OCI-LY1 (cell line): Measurements from ENCODE around the gene CD300LG.
A peak's percentile ranks its signal among the peaks of the same experiment; 100 is the strongest.

Experiments
- H2AFZ ChIP-seq: fragments of 200-600 bp; sonication (generic), shearing (Covaris generic); 2 replicates; pipeline ENCODE4 v1.6.0; 2014; ENCODE audit warnings: antibody characterized with exemption, mild to moderate bottlenecking, low read length
- H3F3A ChIP-seq: fragments of 200-600 bp; sonication (generic), shearing (Covaris generic); 2 replicates; pipeline ENCODE4 v1.6.0; 2014; ENCODE audit warnings: mild to moderate bottlenecking, antibody characterized with exemption, low read length, moderate library complexity; ENCODE audit not compliant: insufficient read depth
- H3K27ac ChIP-seq: fragments of 200-600 bp; sonication (generic); 2 replicates; pipeline ENCODE4 v1.5.1; 2014; ENCODE audit warnings: low read length, mixed run types, mild to moderate bottlenecking, low read depth; ENCODE audit not compliant: poor library complexity, severe bottlenecking
- H3K27me3 ChIP-seq: fragments of 200-600 bp; sonication (generic); 2 replicates; pipeline ENCODE4 v1.6.0; 2014; ENCODE audit warnings: antibody characterized with exemption, mild to moderate bottlenecking, low read length, moderate library complexity; ENCODE audit not compliant: insufficient read depth
- H3K36me3 ChIP-seq: fragments of 200-600 bp; sonication (generic); 2 replicates; pipeline ENCODE4 v1.6.1; 2014; ENCODE audit warnings: mild to moderate bottlenecking, antibody characterized with exemption, low read length, moderate library complexity, mixed read lengths; ENCODE audit not compliant: insufficient read depth
- H3K4me1 ChIP-seq: fragments of 200-600 bp; sonication (generic); 2 replicates; pipeline ENCODE4 v1.5.1; 2014; ENCODE audit warnings: mild to moderate bottlenecking, low read length, moderate library complexity; ENCODE audit not compliant: insufficient read depth, severe bottlenecking
- H3K4me2 ChIP-seq: fragments of 200-600 bp; sonication (generic), shearing (Covaris generic); 2 replicates; pipeline ENCODE4 v1.6.1; 2014; ENCODE audit warnings: low read length
- H3K4me3 ChIP-seq: fragments of 200-600 bp; sonication (generic); 2 replicates; pipeline ENCODE4 v1.5.1; 2014; ENCODE audit warnings: low read length, low read depth, mild to moderate bottlenecking, mixed read lengths; ENCODE audit not compliant: poor library complexity, severe bottlenecking
- H3K79me2 ChIP-seq: fragments of 200-600 bp; shearing (Covaris generic); 2 replicates; pipeline ENCODE4 v1.6.1; 2016; ENCODE audit warnings: mixed run types, low read length, mixed read lengths; ENCODE audit not compliant: insufficient read depth
- H3K9ac ChIP-seq: fragments of 200-600 bp; sonication (generic), shearing (Covaris generic); 2 replicates; pipeline ENCODE4 v1.6.1; 2014; ENCODE audit warnings: mild to moderate bottlenecking, low read length, mixed read lengths
- H3K9me2 ChIP-seq: fragments of 200-600 bp; sonication (generic), shearing (Covaris generic); 2 replicates; pipeline ENCODE4 v1.6.1; 2014; ENCODE audit warnings: low read depth, mild to moderate bottlenecking, low read length, mixed read lengths
- H3K9me3 ChIP-seq: fragments of 200-600 bp; shearing (Covaris generic); 2 replicates; pipeline ENCODE4 v1.6.1; 2014; ENCODE audit warnings: low read length, mixed read lengths
- H4K20me1 ChIP-seq: fragments of 200-600 bp; sonication (generic), shearing (Covaris generic); 2 replicates; pipeline ENCODE4 v1.6.0; 2016; ENCODE audit warnings: mild to moderate bottlenecking, low read length; ENCODE audit not compliant: insufficient read depth
- EZH2 ChIP-seq: fragments of 200-600 bp; sonication (generic), shearing (Covaris generic); IDR thresholded peaks from 2 replicates; pipeline ENCODE4 v1.8.0; 2017; ENCODE audit warnings: borderline replicate concordance, mixed run types, mild to moderate bottlenecking, antibody characterized with exemption, low read length, moderate library complexity, mixed read lengths
- TF ChIP-seq, protein P1 (sequence below): fragments of 200-600 bp; sonication (generic), shearing (Covaris generic); IDR thresholded peaks from 2 replicates; pipeline ENCODE4 v1.5.1; 2017; ENCODE audit warnings: mild to moderate bottlenecking, antibody characterized with exemption, low read length, moderate library complexity, mixed read lengths

CD300LG gene

DNA sequence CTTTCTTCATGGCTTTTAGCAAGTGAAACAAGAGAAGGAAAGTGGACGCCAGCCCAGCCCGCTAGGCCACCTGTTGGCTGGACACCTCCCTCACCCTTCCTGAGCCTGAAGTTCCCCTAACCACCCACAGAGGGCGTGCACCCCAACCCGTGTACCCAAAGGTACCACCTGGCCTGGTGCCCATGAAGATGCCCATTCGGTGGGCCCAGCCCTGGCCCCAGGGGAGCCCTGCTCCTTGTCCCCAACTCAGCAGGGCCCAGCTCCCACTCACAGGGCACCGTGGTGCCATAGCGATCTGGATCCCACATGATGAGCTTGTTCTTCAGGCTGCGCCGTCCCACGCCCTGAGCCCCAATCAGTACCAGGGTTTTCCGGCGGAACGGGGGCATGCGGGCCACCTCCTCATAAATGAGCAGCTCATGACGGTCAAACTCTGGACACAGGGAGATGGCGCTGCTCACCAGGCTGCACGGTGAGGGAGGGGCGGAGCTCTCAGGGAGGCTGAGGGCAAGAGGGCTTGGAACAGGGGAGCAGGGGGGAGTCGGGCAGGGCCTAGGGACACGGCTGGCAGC, 33.5 kb downstream of the CD300LG start:
- Histone ChIP-seq H3K4me1 (no peaks in the 10 kb centered on the region), H3K4me2 (no peak overlapping the region), H3K9ac (no peak overlapping the region), H3K4me3 (no peak overlapping the region), H3K27me3 (no peaks in the 10 kb centered on the region), H3K79me2 (no peaks in the 10 kb centered on the region), H3K36me3 (no peaks in the 10 kb centered on the region), H3K27ac (no peak overlapping the region), H2AFZ (no peak overlapping the region), H3K9me3 (no peaks in the 10 kb centered on the region), H3F3A (no peaks in the 10 kb centered on the region), H4K20me1 (no peaks in the 10 kb centered on the region), H3K9me2 (no peaks in the 10 kb centered on the region)
- TF ChIP-seq EZH2: no peak
- TF ChIP-seq, protein P1, sequence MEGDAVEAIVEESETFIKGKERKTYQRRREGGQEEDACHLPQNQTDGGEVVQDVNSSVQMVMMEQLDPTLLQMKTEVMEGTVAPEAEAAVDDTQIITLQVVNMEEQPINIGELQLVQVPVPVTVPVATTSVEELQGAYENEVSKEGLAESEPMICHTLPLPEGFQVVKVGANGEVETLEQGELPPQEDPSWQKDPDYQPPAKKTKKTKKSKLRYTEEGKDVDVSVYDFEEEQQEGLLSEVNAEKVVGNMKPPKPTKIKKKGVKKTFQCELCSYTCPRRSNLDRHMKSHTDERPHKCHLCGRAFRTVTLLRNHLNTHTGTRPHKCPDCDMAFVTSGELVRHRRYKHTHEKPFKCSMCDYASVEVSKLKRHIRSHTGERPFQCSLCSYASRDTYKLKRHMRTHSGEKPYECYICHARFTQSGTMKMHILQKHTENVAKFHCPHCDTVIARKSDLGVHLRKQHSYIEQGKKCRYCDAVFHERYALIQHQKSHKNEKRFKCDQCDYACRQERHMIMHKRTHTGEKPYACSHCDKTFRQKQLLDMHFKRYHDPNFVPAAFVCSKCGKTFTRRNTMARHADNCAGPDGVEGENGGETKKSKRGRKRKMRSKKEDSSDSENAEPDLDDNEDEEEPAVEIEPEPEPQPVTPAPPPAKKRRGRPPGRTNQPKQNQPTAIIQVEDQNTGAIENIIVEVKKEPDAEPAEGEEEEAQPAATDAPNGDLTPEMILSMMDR: peak; percentile 76

DNA sequence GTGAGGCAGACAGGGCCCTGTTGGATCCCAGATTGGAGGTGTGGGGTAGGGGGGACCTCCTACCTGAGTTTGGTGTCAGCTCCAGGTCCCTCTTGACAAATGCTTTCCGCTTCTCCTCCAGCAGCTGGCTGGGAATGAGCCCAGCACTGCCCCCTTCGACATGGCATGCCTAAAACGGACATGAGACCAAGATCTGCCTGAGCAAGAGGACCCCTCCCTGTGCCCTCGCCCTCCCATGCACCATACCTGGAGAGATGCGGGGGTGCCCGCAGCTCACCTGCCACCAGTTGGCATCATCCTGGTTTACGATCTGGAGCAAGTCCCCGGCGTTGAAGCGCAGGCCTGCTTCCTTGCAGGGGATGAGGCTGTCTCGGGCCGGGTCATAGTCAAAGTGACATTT, 34.2 kb downstream of the CD300LG start:
- no peak overlapping the region for H3K4me2 ChIP-seq
- H3F3A ChIP-seq: no peaks in the 10 kb centered on the region
- H4K20me1 ChIP-seq: no peaks in the 10 kb centered on the region
- no peaks in the 10 kb centered on the region for H3K79me2 ChIP-seq
- no peak overlapping the region for H3K9ac ChIP-seq
- H3K4me3 ChIP-seq: no peak overlapping the region
- no peaks in the 10 kb centered on the region for H3K36me3 ChIP-seq
- H3K4me1 ChIP-seq: no peaks in the 10 kb centered on the region
- H3K27me3 ChIP-seq: no peaks in the 10 kb centered on the region
- H3K27ac ChIP-seq: no peak overlapping the region
- no peaks in the 10 kb centered on the region for H3K9me3 ChIP-seq
- no peak overlapping the region for H2AFZ ChIP-seq
- TF ChIP-seq, protein P1: no peak
- H3K9me2 ChIP-seq: no peaks in the 10 kb centered on the region

DNA sequence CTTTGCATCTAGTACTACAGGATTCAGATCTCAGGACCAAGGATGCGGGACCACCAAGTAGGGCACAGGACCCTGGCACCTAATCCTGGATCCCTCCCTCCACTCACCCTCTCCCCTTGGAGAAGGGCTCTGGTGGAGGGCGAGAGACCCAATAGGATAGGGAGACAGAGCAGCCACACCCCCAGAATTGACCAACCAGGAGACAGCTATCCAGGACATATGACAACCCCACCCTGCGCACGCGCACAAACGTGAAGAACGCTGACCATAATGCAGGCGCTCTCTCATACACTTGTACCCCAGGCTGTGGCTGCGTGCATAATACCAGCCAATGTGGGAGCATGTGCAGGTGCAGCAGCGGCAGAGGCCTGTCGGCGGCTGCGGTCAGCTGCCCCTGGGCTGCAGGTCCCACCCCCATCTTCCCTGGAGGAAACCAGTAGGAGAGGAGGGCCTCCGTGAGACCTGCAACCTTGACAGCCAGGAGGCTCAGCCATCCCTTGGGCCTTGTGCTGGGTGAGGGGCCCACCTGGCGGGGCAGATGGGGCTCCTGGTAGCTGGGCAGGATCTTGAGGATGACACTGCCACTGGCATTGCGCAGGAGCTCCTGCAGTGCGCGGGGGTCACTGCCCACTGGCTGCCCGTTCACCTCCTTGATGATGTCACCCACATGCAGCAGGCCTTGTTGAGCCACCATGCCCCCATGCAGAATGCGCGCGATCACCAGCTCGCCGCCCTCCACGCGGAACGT, 35.0 kb downstream of the CD300LG start:
- no peaks in the 10 kb centered on the region for H3K36me3 ChIP-seq
- no peak overlapping the region for H3K4me2 ChIP-seq
- no peaks in the 10 kb centered on the region for H3K27me3 ChIP-seq
- no peaks in the 10 kb centered on the region for H4K20me1 ChIP-seq
- no peak overlapping the region for H2AFZ ChIP-seq
- no peaks in the 10 kb centered on the region for H3K9me3 ChIP-seq
- H3K9me2 ChIP-seq: no peaks in the 10 kb centered on the region
- no peaks in the 10 kb centered on the region for H3K79me2 ChIP-seq
- H3K4me3 ChIP-seq: no peak overlapping the region
- no peak for TF ChIP-seq EZH2
- TF ChIP-seq, protein P1: no peak
- no peaks in the 10 kb centered on the region for H3F3A ChIP-seq
- no peaks in the 10 kb centered on the region for H3K4me1 ChIP-seq
- no peak overlapping the region for H3K27ac ChIP-seq
- H3K9ac ChIP-seq: no peak overlapping the region
